IMR-90 (cell line): ENCODE data around the gene GLRX5. TPM values are rescaled to one million over a fixed set of nuclear protein-coding genes. Genes with fewer than 3 reads are reported as not detected.

Experiments used
- ATAC-seq: fragments of 200-7000 bp; cut with Tn5 transposase; 2 replicates; pipeline ENCODE4 v1.9.1; 2020; ENCODE audit warnings: low read depth, mild to moderate bottlenecking, moderate library complexity
- BruUV-seq: library from RNA; stranded (reverse); fragments of 400-500 nt; replicated peaks from 2 replicates; lab custom pipeline; 2021; lab: Mats Ljungman, UMichigan
- CTCF ChIA-PET: fragments of 300-600 bp; formaldehyde crosslinking; extraction: SDS; loops from one replicate; lab custom pipeline; 2021; ENCODE audit warnings: antibody characterized with exemption; lab: Yijun Ruan, JAX
- POLR2A ChIA-PET: fragments of 300-600 bp; sonication (Branson Sonifier 250); formaldehyde crosslinking; loops from one replicate; lab custom pipeline; 2022; ENCODE audit warnings: antibody characterized with exemption; ENCODE audit not compliant: unreplicated experiment; lab: Charles Lee
- DNase-seq: peaks from one replicate; pipeline ENCODE4 v3.0.0; 2013
- H2AFZ ChIP-seq: replicated peaks from 2 replicates; pipeline ENCODE3; 2013; ENCODE audit warnings: low read length, mild to moderate bottlenecking; ENCODE audit not compliant: poor library complexity
- H2AK5ac ChIP-seq: 2 replicates; pipeline ENCODE4 v1.6.1; 2013; ENCODE audit warnings: low read depth, low read length, inconsistent platforms
- H2AK9ac ChIP-seq: replicated peaks from 2 replicates; pipeline ENCODE3; 2013; ENCODE audit warnings: mild to moderate bottlenecking, low read depth, low read length, moderate library complexity; ENCODE audit not compliant: poor library complexity
- H2BK120ac ChIP-seq: 2 replicates; pipeline ENCODE4 v1.6.1; 2013; ENCODE audit warnings: low read depth, low read length, inconsistent platforms
- H2BK15ac ChIP-seq: 3 replicates; pipeline ENCODE4 v1.6.1; 2013; ENCODE audit warnings: low read depth, low read length, inconsistent platforms
- H2BK20ac ChIP-seq: 2 replicates; pipeline ENCODE4 v1.6.1; 2013; ENCODE audit warnings: low read depth, mild to moderate bottlenecking, inconsistent platforms, low read length, moderate library complexity
- H2BK5ac ChIP-seq: 2 replicates; pipeline ENCODE4 v1.6.1; 2013; ENCODE audit warnings: mild to moderate bottlenecking, low read depth, low read length, inconsistent platforms; ENCODE audit not compliant: poor library complexity, severe bottlenecking
- H3K14ac ChIP-seq: replicated peaks from 2 replicates; pipeline ENCODE4 v1.6.1; 2013; ENCODE audit warnings: low read depth, low read length, inconsistent platforms
- H3K18ac ChIP-seq: 2 replicates; pipeline ENCODE4 v1.6.1; 2013; ENCODE audit warnings: low read depth, low read length, control low read depth
- H3K23ac ChIP-seq: 2 replicates; pipeline ENCODE4 v1.6.1; 2013; ENCODE audit warnings: low read depth, low read length, inconsistent platforms
- H3K27ac ChIP-seq: 2 replicates; pipeline ENCODE4 v1.5.1; 2013; ENCODE audit warnings: mild to moderate bottlenecking, control low read depth, low read length; ENCODE audit not compliant: insufficient read depth
- H3K27me3 ChIP-seq: 2 replicates; pipeline ENCODE4 v1.6.1; 2013; ENCODE audit warnings: low read length; ENCODE audit not compliant: control insufficient read depth, insufficient read depth
- H3K36me3 ChIP-seq: 2 replicates; pipeline ENCODE4 v1.6.1; 2013; ENCODE audit warnings: low read length, mixed read lengths; ENCODE audit not compliant: control insufficient read depth, insufficient read depth
- H3K4ac ChIP-seq: 2 replicates; pipeline ENCODE4 v1.6.1; 2013; ENCODE audit warnings: low read depth, low read length, inconsistent platforms
- H3K4me1 ChIP-seq: 2 replicates; pipeline ENCODE4 v1.6.1; 2013; ENCODE audit warnings: low read length, mixed read lengths; ENCODE audit not compliant: control insufficient read depth, insufficient read depth
- H3K4me2 ChIP-seq: 2 replicates; pipeline ENCODE4 v1.6.1; 2013; ENCODE audit warnings: low read depth, mild to moderate bottlenecking, control low read depth, low read length, moderate library complexity
- H3K4me3 ChIP-seq: 2 replicates; pipeline ENCODE4 v1.5.1; 2013; ENCODE audit warnings: low read depth, mild to moderate bottlenecking, control low read depth, low read length, moderate library complexity; ENCODE audit not compliant: insufficient read depth
- H3K56ac ChIP-seq: 2 replicates; pipeline ENCODE4 v1.6.1; 2013; ENCODE audit warnings: low read length, inconsistent platforms; ENCODE audit not compliant: insufficient read depth; ENCODE audit errors: extremely low read depth
- H3K79me1 ChIP-seq, 2 experiments: 2 replicates each; pipeline ENCODE4 v1.6.1; 2013; ENCODE audit warnings: low read length in 2 of 2, inconsistent platforms in 1 of 2, low read depth in 1 of 2
- H3K9ac ChIP-seq: 2 replicates; pipeline ENCODE4 v1.6.1; 2013; ENCODE audit warnings: low read depth, low read length, control low read depth
- H3K9me1 ChIP-seq: 2 replicates; pipeline ENCODE4 v1.6.1; 2013; ENCODE audit warnings: low read length, inconsistent platforms; ENCODE audit not compliant: insufficient read depth
- H3K9me3 ChIP-seq: 2 replicates; pipeline ENCODE4 v1.6.1; 2013; ENCODE audit warnings: low read length; ENCODE audit not compliant: control insufficient read depth, insufficient read depth
- H4K20me1 ChIP-seq: 2 replicates; pipeline ENCODE4 v1.6.1; 2013; ENCODE audit warnings: low read length, inconsistent platforms; ENCODE audit not compliant: insufficient read depth
- H4K5ac ChIP-seq: 2 replicates; pipeline ENCODE4 v1.6.1; 2013; ENCODE audit warnings: mild to moderate bottlenecking, low read depth, low read length, control low read depth
- H4K8ac ChIP-seq, 2 experiments: 2 replicates each; pipeline ENCODE4 v1.6.1; 2013; ENCODE audit warnings: low read depth in 2 of 2, low read length in 2 of 2, control low read depth in 1 of 2, inconsistent platforms in 1 of 2
- H4K91ac ChIP-seq: 2 replicates; pipeline ENCODE4 v1.6.1; 2013; ENCODE audit warnings: low read depth, low read length, inconsistent platforms; ENCODE audit not compliant: insufficient read depth
- BHLHE40 ChIP-seq: fragments of 150-350 bp; IDR thresholded peaks from 2 replicates; pipeline ENCODE4 v1.6.1; 2016; ENCODE audit warnings: mild to moderate bottlenecking, low read depth, low read length
- CEBPB ChIP-seq: IDR thresholded peaks from 2 replicates; pipeline ENCODE4 v1.6.1; 2012; ENCODE audit warnings: low read depth, low read length, improper control_type of control experiment
- CHD1 ChIP-seq: IDR thresholded peaks from 2 replicates; pipeline ENCODE4 v1.6.1; 2012; ENCODE audit warnings: low read depth, low read length, improper control_type of control experiment
- FOS ChIP-seq: fragments of 150-350 bp; IDR thresholded peaks from 2 replicates; pipeline ENCODE4 v1.6.1; 2016; ENCODE audit warnings: low read depth, low read length
- MAFK ChIP-seq: IDR thresholded peaks from 2 replicates; pipeline ENCODE4 v1.6.1; 2012; ENCODE audit warnings: low read depth, low read length, improper control_type of control experiment
- MAZ ChIP-seq: IDR thresholded peaks from 2 replicates; pipeline ENCODE4 v1.6.1; 2012; ENCODE audit warnings: low read depth, mild to moderate bottlenecking, low read length, improper control_type of control experiment, moderate library complexity, borderline replicate concordance
- MXI1 ChIP-seq: IDR thresholded peaks from 2 replicates; pipeline ENCODE4 v1.6.1; 2012; ENCODE audit warnings: low read depth, mild to moderate bottlenecking, low read length, moderate library complexity, borderline replicate concordance
- NFE2L2 ChIP-seq: fragments of 150-350 bp; IDR thresholded peaks from 2 replicates; pipeline ENCODE4 v1.6.1; 2016; ENCODE audit warnings: low read depth, mild to moderate bottlenecking, low read length
- POLR2A ChIP-seq: IDR thresholded peaks from 2 replicates; pipeline ENCODE4 v1.6.1; 2012; ENCODE audit warnings: mild to moderate bottlenecking, low read depth, low read length
- RAD21 ChIP-seq: IDR thresholded peaks from 2 replicates; pipeline ENCODE4 v1.6.1; 2012; ENCODE audit warnings: low read length, improper control_type of control experiment
- RCOR1 ChIP-seq: IDR thresholded peaks from 2 replicates; pipeline ENCODE4 v1.6.1; 2012; ENCODE audit warnings: mild to moderate bottlenecking, low read length, improper control_type of control experiment; ENCODE audit not compliant: insufficient replicate concordance
- RFX5 ChIP-seq: IDR thresholded peaks from 2 replicates; pipeline ENCODE4 v1.8.0; 2012; ENCODE audit warnings: low read depth, mild to moderate bottlenecking, low read length, moderate library complexity
- SMC3 ChIP-seq: fragments of 150-350 bp; IDR thresholded peaks from 2 replicates; pipeline ENCODE4 v1.6.1; 2016; ENCODE audit warnings: low read depth, mild to moderate bottlenecking, antibody characterized with exemption, low read length, moderate library complexity
- WGBS, 2 experiments: methylation state at CpG; one replicate each; pipeline versions ENCODE4 v1.1.5 to v1.1.7; 2013; ENCODE audit warnings: missing lambda C conversion rate in 2 of 2; ENCODE audit not compliant: insufficient read length in 1 of 2; ENCODE audit errors: extremely low coverage in 2 of 2; 5-methylcytosine and 5-hydroxymethylcytosine counted together
- dilution Hi-C: fragments of 300-500 bp; cut with HindIII; formaldehyde crosslinking; loops from one replicate; pipeline ENCODE4 v1.14.3; 2018; ENCODE audit warnings: low sequenced_read_pairs; ENCODE audit not compliant: unreplicated experiment
- in situ Hi-C: fragments of 300-500 bp; cut with MboI; formaldehyde crosslinking; loops from 3 replicates; pipeline ENCODE4 v1.14.3; 2019; ENCODE audit warnings: low sequenced_read_pairs, inconsistent platforms, mixed read lengths
- intact Hi-C: fragments of 100-400 bp; cut with micrococcal nuclease; formaldehyde crosslinking; loops from 2 replicates; pipeline ENCODE4 v1.10.0; 2022
- polyA plus RNA-seq, 3 experiments: library from polyadenylated mRNA; depleted of rRNA; stranded (reverse); fragments of >200 nt; gene quantifications; 2 replicates each; pipeline ENCODE4 v1.2.3, GENCODE V29; 2012; ENCODE audit warnings: low replicate concordance in 1 of 3
- total RNA-seq: library from RNA; depleted of rRNA; stranded (reverse); fragments of >200 nt; gene quantifications from 2 replicates; pipeline ENCODE4 v1.2.3, GENCODE V29; 2012
- TF ChIP-seq, protein P1 (sequence below): conservative IDR thresholded peaks from 2 replicates; pipeline ENCODE4 v1.5.1; 2012; ENCODE audit warnings: mild to moderate bottlenecking, low read depth, low read length, improper control_type of control experiment
- TF ChIP-seq, protein P2 (sequence below): fragments of 150-350 bp; IDR thresholded peaks from 2 replicates; pipeline ENCODE4 v1.6.1; 2017; ENCODE audit warnings: mild to moderate bottlenecking, antibody characterized with exemption, low read length, low read depth
- TF ChIP-seq, protein P3 (sequence below): fragments of 150-350 bp; IDR thresholded peaks from 2 replicates; pipeline ENCODE4 v1.6.1; 2016; ENCODE audit warnings: low read depth, mild to moderate bottlenecking, low read length, moderate library complexity, borderline replicate concordance

GLRX5 gene
- total and polyA plus RNA-seq, 2 of the 4 experiments (the other 2 are of a cell fraction), result 32.4 to 40.4 TPM

DNA sequence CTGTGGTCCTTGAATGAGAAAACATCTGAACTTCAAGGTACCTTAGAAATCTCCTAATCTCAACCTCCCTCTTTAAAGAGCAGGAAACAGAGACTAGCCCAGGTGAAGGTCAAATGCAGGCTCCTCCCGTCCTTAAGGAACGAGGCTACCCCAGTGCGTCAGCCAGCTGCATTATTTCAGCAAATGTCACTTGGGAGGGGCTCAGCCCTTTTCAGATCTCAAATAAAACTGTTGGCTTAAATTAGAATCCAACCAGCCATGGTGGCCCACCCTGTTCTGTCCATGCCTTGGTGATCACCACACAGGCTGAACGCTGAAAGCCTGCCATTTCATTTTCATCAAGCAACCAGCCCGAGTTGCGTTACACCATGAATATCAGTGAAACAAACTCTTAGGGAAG lies 25.4 kb upstream of the GLRX5 start:
- no peak for DNase-seq
- Histone ChIP-seq H4K5ac (no peak overlapping the region), H3K4me3 (no peak overlapping the region), H3K36me3 (no peaks in the 10 kb centered on the region), H3K4me2 (no peak overlapping the region), H3K79me1 (peaks cover 16 to 81% of the 10 kb centered on the region in 2 experiments), H2BK120ac (no peak overlapping the region), H2AK9ac (no peak overlapping the region), H2BK15ac (no peak overlapping the region), H3K27me3 (no peaks in the 10 kb centered on the region), H3K9me1 (peaks cover 43% of the 10 kb centered on the region), H4K8ac (no peak overlapping the region), H2AFZ (no peak overlapping the region), H2BK5ac (no peak overlapping the region), H3K9me3 (no peaks in the 10 kb centered on the region), H4K91ac (no peak overlapping the region; the same call in 1 of the 2 replicates), H3K23ac (no peak overlapping the region), H3K27ac (no peak overlapping the region), H3K14ac (no peak overlapping the region), H3K56ac (no peak overlapping the region), H3K4me1 (peaks cover 18% of the 10 kb centered on the region), H2BK20ac (no peak overlapping the region), H2AK5ac (no peak overlapping the region), H3K18ac (no peak overlapping the region), H3K4ac (no peak overlapping the region), H4K20me1 (no peaks in the 10 kb centered on the region; the same call in 1 of the 2 replicates), H3K9ac (no peak overlapping the region)
- BruUV-seq, result no TSS peak
- POLR2A ChIA-PET, result no interaction called here
- in situ Hi-C loops, result loop anchor here (25.0 kb wide), 1 partner anchor 372 kb away; no protein-coding TSS in a partner anchor
- TF ChIP-seq, protein P1, sequence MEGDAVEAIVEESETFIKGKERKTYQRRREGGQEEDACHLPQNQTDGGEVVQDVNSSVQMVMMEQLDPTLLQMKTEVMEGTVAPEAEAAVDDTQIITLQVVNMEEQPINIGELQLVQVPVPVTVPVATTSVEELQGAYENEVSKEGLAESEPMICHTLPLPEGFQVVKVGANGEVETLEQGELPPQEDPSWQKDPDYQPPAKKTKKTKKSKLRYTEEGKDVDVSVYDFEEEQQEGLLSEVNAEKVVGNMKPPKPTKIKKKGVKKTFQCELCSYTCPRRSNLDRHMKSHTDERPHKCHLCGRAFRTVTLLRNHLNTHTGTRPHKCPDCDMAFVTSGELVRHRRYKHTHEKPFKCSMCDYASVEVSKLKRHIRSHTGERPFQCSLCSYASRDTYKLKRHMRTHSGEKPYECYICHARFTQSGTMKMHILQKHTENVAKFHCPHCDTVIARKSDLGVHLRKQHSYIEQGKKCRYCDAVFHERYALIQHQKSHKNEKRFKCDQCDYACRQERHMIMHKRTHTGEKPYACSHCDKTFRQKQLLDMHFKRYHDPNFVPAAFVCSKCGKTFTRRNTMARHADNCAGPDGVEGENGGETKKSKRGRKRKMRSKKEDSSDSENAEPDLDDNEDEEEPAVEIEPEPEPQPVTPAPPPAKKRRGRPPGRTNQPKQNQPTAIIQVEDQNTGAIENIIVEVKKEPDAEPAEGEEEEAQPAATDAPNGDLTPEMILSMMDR, result no peak
- TF ChIP-seq SMC3, result no peak
- no peak for TF ChIP-seq CHD1
- no peak for TF ChIP-seq POLR2A
- no peak for TF ChIP-seq CEBPB
- TF ChIP-seq, protein P2, sequence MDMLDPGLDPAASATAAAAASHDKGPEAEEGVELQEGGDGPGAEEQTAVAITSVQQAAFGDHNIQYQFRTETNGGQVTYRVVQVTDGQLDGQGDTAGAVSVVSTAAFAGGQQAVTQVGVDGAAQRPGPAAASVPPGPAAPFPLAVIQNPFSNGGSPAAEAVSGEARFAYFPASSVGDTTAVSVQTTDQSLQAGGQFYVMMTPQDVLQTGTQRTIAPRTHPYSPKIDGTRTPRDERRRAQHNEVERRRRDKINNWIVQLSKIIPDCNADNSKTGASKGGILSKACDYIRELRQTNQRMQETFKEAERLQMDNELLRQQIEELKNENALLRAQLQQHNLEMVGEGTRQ, result no peak
- no peak for TF ChIP-seq NFE2L2
- TF ChIP-seq RCOR1, result no peak
- no peak for TF ChIP-seq FOS
- no peak for TF ChIP-seq BHLHE40
- TF ChIP-seq, protein P3, sequence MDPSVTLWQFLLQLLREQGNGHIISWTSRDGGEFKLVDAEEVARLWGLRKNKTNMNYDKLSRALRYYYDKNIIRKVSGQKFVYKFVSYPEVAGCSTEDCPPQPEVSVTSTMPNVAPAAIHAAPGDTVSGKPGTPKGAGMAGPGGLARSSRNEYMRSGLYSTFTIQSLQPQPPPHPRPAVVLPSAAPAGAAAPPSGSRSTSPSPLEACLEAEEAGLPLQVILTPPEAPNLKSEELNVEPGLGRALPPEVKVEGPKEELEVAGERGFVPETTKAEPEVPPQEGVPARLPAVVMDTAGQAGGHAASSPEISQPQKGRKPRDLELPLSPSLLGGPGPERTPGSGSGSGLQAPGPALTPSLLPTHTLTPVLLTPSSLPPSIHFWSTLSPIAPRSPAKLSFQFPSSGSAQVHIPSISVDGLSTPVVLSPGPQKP, result no peak
- TF ChIP-seq RAD21, result no peak
- no peak for TF ChIP-seq MXI1
- no peak for TF ChIP-seq MAZ
- no peak for TF ChIP-seq MAFK
- no peak for TF ChIP-seq RFX5
- dilution Hi-C loops, result no loop called here
- 100% methylated on average over 2 of the region's 6 CpGs; no CpG with 5 or more reads in 1 of the 2 experiments for WGBS, 2 experiments
- ATAC-seq, result no peak
- CTCF ChIA-PET, result no interaction called here
- intact Hi-C loops, result no loop called here
